Type B pancreatic cell (in vitro differentiated cells): ENCODE measurements around the gene ZNRF1. TPM values are rescaled to one million over a fixed set of nuclear protein-coding genes. Genes with fewer than 3 reads are reported as not detected.

ENCODE experiments used
- DNase-seq: peaks from one replicate; pipeline ENCODE4 v3.0.0; 2021; ENCODE audit warnings: mixed read lengths; ENCODE audit not compliant: unreplicated experiment; ENCODE audit errors: extremely low spot score
- H3K27ac Mint-ChIP-seq: 2 replicates; pipeline ENCODE4 v1.8.0; 2021; ENCODE audit warnings: mild to moderate bottlenecking, mixed read lengths
- H3K27me3 Mint-ChIP-seq: 2 replicates; pipeline ENCODE4 v1.8.0; 2021; ENCODE audit warnings: mixed read lengths
- H3K36me3 Mint-ChIP-seq: 2 replicates; pipeline ENCODE4 v1.8.0; 2021; ENCODE audit warnings: mixed read lengths
- H3K4me1 Mint-ChIP-seq: one replicate; pipeline ENCODE4 v1.8.0; 2021; ENCODE audit warnings: mixed read lengths; ENCODE audit not compliant: unreplicated experiment
- H3K4me3 Mint-ChIP-seq: 2 replicates; pipeline ENCODE4 v1.8.0; 2021; ENCODE audit warnings: mild to moderate bottlenecking, mixed read lengths
- H3K9me3 Mint-ChIP-seq: 2 replicates; pipeline ENCODE4 v1.8.0; 2021; ENCODE audit warnings: mixed read lengths
- total RNA-seq: library from RNA; stranded (reverse); gene quantifications from 2 replicates; pipeline ENCODE4 v1.2.1, GENCODE V29; 2021; ENCODE audit warnings: low replicate concordance
- TF ChIP-seq, protein P1 (sequence below): fragments of 200-600 bp; sonication (generic); conservative IDR thresholded peaks from 2 replicates; pipeline ENCODE4 v1.5.0; 2021; ENCODE audit warnings: antibody characterized with exemption, mild to moderate bottlenecking

ZNRF1 gene
- total RNA-seq, 1 donor from 2014 or later, result 49.2 TPM

GRCh38 chr16:75116081-75116910, 117.5 kb downstream of the ZNRF1 start, which contains the start of gene LDHD:
Gene LDHD (minus strand): TSS chr16:75116780. CDS start chr16:75116720, 60 bp downstream.
- TF ChIP-seq, protein P1, sequence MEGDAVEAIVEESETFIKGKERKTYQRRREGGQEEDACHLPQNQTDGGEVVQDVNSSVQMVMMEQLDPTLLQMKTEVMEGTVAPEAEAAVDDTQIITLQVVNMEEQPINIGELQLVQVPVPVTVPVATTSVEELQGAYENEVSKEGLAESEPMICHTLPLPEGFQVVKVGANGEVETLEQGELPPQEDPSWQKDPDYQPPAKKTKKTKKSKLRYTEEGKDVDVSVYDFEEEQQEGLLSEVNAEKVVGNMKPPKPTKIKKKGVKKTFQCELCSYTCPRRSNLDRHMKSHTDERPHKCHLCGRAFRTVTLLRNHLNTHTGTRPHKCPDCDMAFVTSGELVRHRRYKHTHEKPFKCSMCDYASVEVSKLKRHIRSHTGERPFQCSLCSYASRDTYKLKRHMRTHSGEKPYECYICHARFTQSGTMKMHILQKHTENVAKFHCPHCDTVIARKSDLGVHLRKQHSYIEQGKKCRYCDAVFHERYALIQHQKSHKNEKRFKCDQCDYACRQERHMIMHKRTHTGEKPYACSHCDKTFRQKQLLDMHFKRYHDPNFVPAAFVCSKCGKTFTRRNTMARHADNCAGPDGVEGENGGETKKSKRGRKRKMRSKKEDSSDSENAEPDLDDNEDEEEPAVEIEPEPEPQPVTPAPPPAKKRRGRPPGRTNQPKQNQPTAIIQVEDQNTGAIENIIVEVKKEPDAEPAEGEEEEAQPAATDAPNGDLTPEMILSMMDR, result no peak
- DNase-seq, result no peak
- Mint-ChIP-seq H3K9me3 (no peaks in the 10 kb centered on the region), H3K4me3 (peak within 1 kb of the TSS; percentile 70), H3K27me3 (no peaks in the 10 kb centered on the region), H3K27ac (no peak within 1 kb of the TSS), H3K36me3 (no peaks in the 10 kb centered on the region), H3K4me1 (no peaks in the 10 kb centered on the region)

DNA sequence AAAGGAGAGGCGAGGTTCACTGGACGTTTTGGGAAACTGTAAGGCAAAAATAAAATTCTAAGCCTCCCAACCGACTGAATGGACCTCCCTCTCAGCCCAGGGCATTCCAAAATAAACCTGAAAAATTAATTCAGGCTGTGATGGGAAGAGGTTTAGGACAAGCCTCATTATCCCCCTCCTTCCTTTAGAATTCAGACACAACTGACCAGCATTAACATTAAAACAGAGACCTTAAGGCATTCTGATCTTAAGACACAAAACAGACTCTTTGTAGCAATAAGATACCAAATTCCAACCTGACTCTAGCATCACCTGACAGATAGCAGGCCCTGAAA, 118.1 kb downstream of the ZNRF1 start:
- Mint-ChIP-seq H3K27ac (no peak overlapping the region), H3K36me3 (no peaks in the 10 kb centered on the region), H3K4me1 (no peaks in the 10 kb centered on the region), H3K27me3 (no peaks in the 10 kb centered on the region), H3K4me3 (no peak overlapping the region), H3K9me3 (peaks cover under 1% of the 10 kb centered on the region)
- DNase-seq, result no peak
- TF ChIP-seq, protein P1, result no peak

DNA sequence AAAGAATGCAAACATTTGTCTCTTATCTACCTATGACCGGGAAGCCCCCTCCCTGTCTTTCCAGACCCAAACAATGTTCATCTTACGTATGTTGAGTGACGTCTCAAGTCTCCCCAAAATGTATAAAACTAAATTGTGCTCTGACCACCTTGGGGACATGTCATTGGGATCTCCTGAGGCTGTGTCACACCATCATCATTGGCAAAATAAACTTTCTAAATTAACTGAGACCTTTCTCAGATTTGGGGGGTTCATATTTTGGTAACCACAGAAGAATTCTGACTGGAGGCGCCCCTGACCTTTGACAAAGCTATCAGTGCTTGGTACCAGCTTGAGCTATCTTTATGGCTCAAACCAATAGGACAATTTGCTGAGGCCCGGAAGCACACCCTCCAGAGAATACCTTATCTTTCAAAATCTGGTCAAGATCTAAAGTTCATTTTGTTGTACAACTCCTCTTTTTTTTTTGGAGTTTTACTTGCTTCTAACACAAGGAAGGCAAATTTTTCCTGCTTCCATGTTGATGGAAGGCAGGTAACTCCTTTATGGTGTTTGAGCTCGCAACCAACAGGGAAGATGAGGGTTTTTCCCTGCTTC, 120.2 kb downstream of the ZNRF1 start:
- Mint-ChIP-seq H3K27ac (no peak overlapping the region), H3K9me3 (peaks cover 5% of the 10 kb centered on the region), H3K36me3 (no peaks in the 10 kb centered on the region), H3K27me3 (no peaks in the 10 kb centered on the region), H3K4me3 (no peak overlapping the region), H3K4me1 (no peaks in the 10 kb centered on the region)
- TF ChIP-seq, protein P1, result no peak
- no peak for DNase-seq

GRCh38 chr16:75120253-75120652, 121.4 kb downstream of the ZNRF1 start:
- no peaks in the 10 kb centered on the region for H3K36me3 Mint-ChIP-seq
- no peak overlapping the region for H3K4me3 Mint-ChIP-seq
- H3K9me3 Mint-ChIP-seq, result peaks cover 5% of the 10 kb centered on the region
- no peaks in the 10 kb centered on the region for H3K27me3 Mint-ChIP-seq
- H3K27ac Mint-ChIP-seq, result no peak overlapping the region
- H3K4me1 Mint-ChIP-seq, result no peaks in the 10 kb centered on the region
- TF ChIP-seq, protein P1, result no peak
- no peak for DNase-seq

DNA sequence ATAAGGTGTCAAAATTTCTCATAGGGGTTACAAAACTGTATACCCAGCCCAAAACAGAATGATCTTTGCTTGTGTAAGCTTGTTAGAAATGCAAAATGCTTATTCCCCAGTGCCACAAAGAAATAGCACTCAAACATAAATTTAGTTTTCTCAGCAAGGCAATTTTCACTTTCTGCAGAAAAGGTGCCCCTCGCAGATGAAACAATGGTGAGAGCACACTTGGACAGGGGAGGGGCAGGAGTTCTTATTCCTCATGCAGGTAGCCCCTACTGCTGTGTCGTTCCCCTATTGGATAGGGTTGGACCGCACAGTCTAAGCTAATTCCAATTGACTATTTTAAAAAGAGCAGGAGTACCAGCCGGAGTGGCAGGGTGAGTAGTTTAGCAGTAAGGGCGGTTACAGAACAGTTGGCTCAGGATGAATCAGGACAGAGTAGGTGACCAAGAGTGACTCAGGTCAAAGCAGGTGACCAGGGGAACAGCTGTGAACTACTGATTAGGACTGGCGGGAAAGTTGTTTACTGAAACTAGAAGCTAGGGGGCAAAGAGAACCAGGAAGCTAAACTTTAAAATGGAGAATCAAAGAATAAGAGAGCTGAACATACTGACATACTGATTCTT, 123.2 kb downstream of the ZNRF1 start:
- Mint-ChIP-seq H3K36me3 (no peaks in the 10 kb centered on the region), H3K4me3 (no peak overlapping the region), H3K27me3 (no peaks in the 10 kb centered on the region), H3K4me1 (no peaks in the 10 kb centered on the region), H3K27ac (no peak overlapping the region), H3K9me3 (peaks cover 5% of the 10 kb centered on the region)
- TF ChIP-seq, protein P1, result no peak
- no peak for DNase-seq
